ENCODE data around the gene CENPH.
A peak's percentile ranks its signal among the peaks of the same experiment; 100 is the strongest.

DNA sequence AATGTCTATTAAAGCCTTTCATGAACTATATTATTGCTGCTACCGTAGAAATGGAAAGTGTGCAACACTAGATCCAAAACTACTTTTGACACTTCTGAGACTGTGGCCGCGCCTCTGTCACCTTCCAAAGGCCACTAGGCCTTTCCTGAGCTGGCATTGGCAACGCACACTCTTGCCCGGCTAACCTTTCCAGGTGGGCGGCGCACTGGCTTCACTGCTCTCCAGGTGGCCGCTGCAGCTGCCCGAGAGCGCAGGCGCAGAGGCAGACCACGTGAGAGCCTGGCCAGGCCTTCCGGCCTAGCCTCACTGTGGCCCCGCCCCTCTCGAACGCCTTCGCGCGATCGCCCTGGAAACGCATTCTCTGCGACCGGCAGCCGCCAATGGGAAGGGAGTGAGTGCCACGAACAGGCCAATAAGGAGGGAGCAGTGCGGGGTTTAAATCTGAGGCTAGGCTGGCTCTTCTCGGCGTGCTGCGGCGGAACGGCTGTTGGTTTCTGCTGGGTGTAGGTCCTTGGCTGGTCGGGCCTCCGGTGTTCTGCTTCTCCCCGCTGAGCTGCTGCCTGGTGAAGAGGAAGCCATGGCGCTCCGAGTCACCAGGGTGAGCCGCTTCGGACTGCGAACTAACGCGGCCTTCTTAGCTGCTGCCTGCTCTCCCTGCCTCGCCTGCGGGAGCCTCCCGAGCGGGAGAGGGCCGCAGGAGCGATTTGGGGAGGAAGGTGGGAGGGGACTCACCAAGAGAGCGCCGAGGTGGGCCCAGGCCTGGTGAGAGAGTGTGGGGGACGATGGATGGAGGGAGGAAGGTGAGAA lies 22.5 kb upstream of the CENPH start, which contains the start of gene CCNB1:
- no peak for TF ChIP-seq RAD21 (conservative IDR thresholded peaks at IDR 0.05 in 1 of 2, IDR thresholded peaks at IDR 0.05 in 1 of 2)
- TF ChIP-seq CTCF (IDR thresholded peaks at IDR 0.05), result no peak
- TF ChIP-seq CBX2 (IDR thresholded peaks at IDR 0.05; ENCODE audit: borderline replicate concordance, low read depth), result no peak
- no peak for TF ChIP-seq SMC3 (IDR thresholded peaks at IDR 0.05)
- no peak for TF ChIP-seq JUNB (IDR thresholded peaks at IDR 0.05)
- TF ChIP-seq KDM5A (IDR thresholded peaks at IDR 0.05), result peak; percentile 72
- peak; percentile 52 for TF ChIP-seq POLR2A (IDR thresholded peaks at IDR 0.05; ENCODE audit: low read length)
- no peak for TF ChIP-seq RNF2 (IDR thresholded peaks at IDR 0.05; ENCODE audit: borderline replicate concordance, low read depth)
- TF ChIP-seq POLR2AphosphoS2 (conservative IDR thresholded peaks at IDR 0.05; ENCODE audit: low read length), result no peak
- TF ChIP-seq EP300 (IDR thresholded peaks at IDR 0.05), result no peak
